ENCODE measurements around the gene MED27. TPM values are rescaled to one million over a fixed set of nuclear protein-coding genes. Genes with fewer than 3 reads are reported as not detected.
A peak's percentile ranks its signal among the peaks of the same experiment; 100 is the strongest.

MED27 gene
- total and polyA plus RNA-seq, 2 of the 4 experiments (the other 2 are of a cell fraction), result 50.2 to 63.4 TPM

- Histone ChIP-seq H3K23ac (ENCODE audit: low read depth, low read length) (peak overlapping the region; percentile 95), H3K27ac (ENCODE audit: insufficient read depth, low read length) (no peak overlapping the region), H3K4ac (ENCODE audit: low read depth, low read length) (peak overlapping the region; percentile 95), H4K8ac (ENCODE audit: low read depth in 2 of 2, low read length in 2 of 2) (peak overlapping the region; percentile 32 to 59; a peak in 3 of 4 replicates), H3K27me3 (ENCODE audit: control insufficient read depth, insufficient read depth, low read length) (no peaks in the 10 kb centered on the region), H3K4me3 (ENCODE audit: insufficient read depth, low read depth, low read length) (no peak overlapping the region), H3K9me3 (ENCODE audit: control insufficient read depth, insufficient read depth, low read length) (no peaks in the 10 kb centered on the region), H2BK20ac (ENCODE audit: low read depth, low read length) (peak overlapping the region; percentile 97), H2BK5ac (ENCODE audit: low read depth, low read length, poor library complexity, severe bottlenecking) (peak overlapping the region; percentile 6), H2AK9ac (replicated peaks; ENCODE audit: low read depth, low read length, poor library complexity) (no peak overlapping the region), H2AFZ (replicated peaks; ENCODE audit: low read length, poor library complexity) (no peak overlapping the region), H3K14ac (replicated peaks; ENCODE audit: low read depth, low read length) (peak overlapping the region; percentile 87), H3K4me1 (ENCODE audit: control insufficient read depth, insufficient read depth, low read length) (peaks cover 15% of the 10 kb centered on the region), H3K9me1 (ENCODE audit: insufficient read depth, low read length) (peaks cover 22% of the 10 kb centered on the region), H2BK120ac (ENCODE audit: low read depth, low read length) (peak overlapping the region; percentile 93), H4K5ac (ENCODE audit: low read depth, low read length) (no peak overlapping the region), H3K18ac (ENCODE audit: low read depth, low read length) (0 out of 2 replicates have a peak overlapping the region, but pooled peaks have one; percentile 9), H4K91ac (ENCODE audit: insufficient read depth, low read depth, low read length) (peak overlapping the region; percentile 91), H3K9ac (ENCODE audit: low read depth, low read length) (no peak overlapping the region), H3K36me3 (ENCODE audit: control insufficient read depth, insufficient read depth, low read length) (no peaks in the 10 kb centered on the region), H2BK15ac (ENCODE audit: low read depth, low read length) (peak overlapping the region; percentile 91), H3K4me2 (ENCODE audit: low read depth, low read length) (no peak overlapping the region), H3K79me1 (ENCODE audit: low read depth in 1 of 2, low read length in 2 of 2) (peaks cover 53 to 78% of the 10 kb centered on the region in 2 experiments), H2AK5ac (ENCODE audit: low read depth, low read length) (peak overlapping the region; percentile 98), H3K56ac (ENCODE audit: extremely low read depth, insufficient read depth, low read length) (no peak overlapping the region), H4K20me1 (ENCODE audit: insufficient read depth, low read length) (no peaks in the 10 kb centered on the region)
- WGBS, 2 experiments (ENCODE audit: extremely low coverage in 2 of 2, insufficient read length in 1 of 2), result 100% methylated on average over 1 of the region's 5 CpGs; no CpG with 5 or more reads in 1 of the 2 experiments
- TF ChIP-seq CHD1 (IDR thresholded peaks at IDR 0.05; ENCODE audit: low read depth, low read length), result no peak
- no peak for TF ChIP-seq USF2 (IDR thresholded peaks at IDR 0.05; ENCODE audit: low read depth, low read length)
- no peak for TF ChIP-seq POLR2A (IDR thresholded peaks at IDR 0.05; ENCODE audit: low read depth, low read length)
- no peak for TF ChIP-seq CEBPB (IDR thresholded peaks at IDR 0.05; ENCODE audit: low read depth, low read length)
- no peak for TF ChIP-seq NFE2L2 (IDR thresholded peaks at IDR 0.05; ENCODE audit: low read depth, low read length)
- TF ChIP-seq RAD21 (IDR thresholded peaks at IDR 0.05; ENCODE audit: low read length), result no peak
- no peak for TF ChIP-seq RCOR1 (IDR thresholded peaks at IDR 0.05; ENCODE audit: insufficient replicate concordance, low read length)
- TF ChIP-seq ELK1 (IDR thresholded peaks at IDR 0.05; ENCODE audit: borderline replicate concordance, low read depth, low read length), result no peak
- no peak for TF ChIP-seq MAZ (IDR thresholded peaks at IDR 0.05; ENCODE audit: borderline replicate concordance, low read depth, low read length)
- no peak for TF ChIP-seq FOS (IDR thresholded peaks at IDR 0.05; ENCODE audit: low read depth, low read length)
- no peak for TF ChIP-seq RFX5 (IDR thresholded peaks at IDR 0.05; ENCODE audit: low read depth, low read length)
- TF ChIP-seq MAFK (IDR thresholded peaks at IDR 0.05; ENCODE audit: low read depth, low read length), result no peak
- no peak for TF ChIP-seq MXI1 (IDR thresholded peaks at IDR 0.05; ENCODE audit: borderline replicate concordance, low read depth, low read length)
- no peak for TF ChIP-seq SMC3 (IDR thresholded peaks at IDR 0.05; ENCODE audit: low read depth, low read length)
- no peak for TF ChIP-seq CTCF (conservative IDR thresholded peaks at IDR 0.05; ENCODE audit: low read depth, low read length)
- no peak for TF ChIP-seq BHLHE40 (IDR thresholded peaks at IDR 0.05; ENCODE audit: low read depth, low read length)
- dilution Hi-C loops (cut with HindIII; ENCODE audit: low sequenced_read_pairs, unreplicated experiment) (no loop called here), in situ Hi-C loops (cut with MboI; ENCODE audit: low sequenced_read_pairs) (no loop called here), intact Hi-C loops (cut with micrococcal nuclease) (no loop called here)
- ATAC-seq (ENCODE audit: low read depth), result no peak
- ChIA-PET CTCF (no interaction called here), POLR2A (ENCODE audit: unreplicated experiment) (no interaction called here)
- BruUV-seq (replicated peaks), result no TSS peak
- DNase-seq, result no peak
These were observed 38.9 kb downstream of the MED27 start for GRCh38 chr9:132040808-132041207.
